CD4-positive, alpha-beta memory T cell (primary cell): Measurements from ENCODE around the gene AKT3. TPM values are rescaled to one million over a fixed set of nuclear protein-coding genes. Genes with fewer than 3 reads are reported as not detected.
A peak's percentile ranks its signal among the peaks of the same experiment; 100 is the strongest.
"Not testable (repeated sequence)": the region's sequence is repeated elsewhere in the genome, so short reads cannot be mapped to it uniquely, and the experiment has no call there.

Source experiments
- CTCF ChIA-PET: fragments of 350-600 bp; sonication (Branson Sonifier 250); formaldehyde crosslinking; loops from one replicate; lab custom pipeline; 2021; ENCODE audit warnings: inconsistent platforms; ENCODE audit not compliant: partially characterized antibody; lab: Charles Lee
- POLR2A ChIA-PET: fragments of 350-600 bp; sonication (Branson Sonifier 250); formaldehyde crosslinking; loops from one replicate; lab custom pipeline; 2021; ENCODE audit not compliant: partially characterized antibody; lab: Charles Lee
- DNase-seq, 5 donors: peaks; one replicate each; pipeline versions ENCODE4 v3.0.0 to v3.0.0-alpha.2; 2020 to 2022; ENCODE audit warnings: mixed read lengths in 1 of 5
- H3K27ac ChIP-seq: one replicate; pipeline ENCODE4 v1.7.0; 2013; ENCODE audit warnings: low read depth, low read length
- H3K27me3 ChIP-seq: 2 replicates; pipeline ENCODE4 v1.7.0; 2013; ENCODE audit warnings: mild to moderate bottlenecking, low read length, moderate library complexity; ENCODE audit not compliant: insufficient read depth
- H3K36me3 ChIP-seq: 2 replicates; pipeline ENCODE4 v1.7.0; 2013; ENCODE audit warnings: mild to moderate bottlenecking, low read length, moderate library complexity; ENCODE audit not compliant: insufficient read depth
- H3K4me1 ChIP-seq: 2 replicates; pipeline ENCODE4 v1.7.0; 2013; ENCODE audit warnings: mild to moderate bottlenecking, low read length, moderate library complexity; ENCODE audit not compliant: insufficient read depth
- H3K4me3 ChIP-seq, 2 donors: one replicate each; pipeline ENCODE4 v1.7.0; 2013; ENCODE audit warnings: low read length in 2 of 2, mild to moderate bottlenecking in 1 of 2
- H3K9me3 ChIP-seq, 2 donors: one replicate each; pipeline ENCODE4 v1.7.0; 2013; ENCODE audit warnings: low read length in 2 of 2, control low read depth in 1 of 2; ENCODE audit not compliant: control insufficient read depth in 1 of 2
- H3K27ac Mint-ChIP-seq, 7 donors: one replicate each; pipeline ENCODE4 v1.8.0; 2020 to 2021; ENCODE audit warnings: mixed read lengths in 7 of 7, mild to moderate bottlenecking in 6 of 7, inconsistent platforms in 3 of 7, moderate library complexity in 3 of 7
- H3K27me3 Mint-ChIP-seq, 2 donors: one replicate each; pipeline ENCODE4 v1.8.0; 2020 to 2021; ENCODE audit warnings: mixed read lengths in 2 of 2
- H3K36me3 Mint-ChIP-seq, 2 donors: one replicate each; pipeline ENCODE4 v1.8.0; 2020 to 2021; ENCODE audit warnings: mixed read lengths in 2 of 2, inconsistent platforms in 1 of 2, mild to moderate bottlenecking in 1 of 2
- H3K4me1 Mint-ChIP-seq, 4 donors: one replicate each; pipeline ENCODE4 v1.8.0; 2020 to 2021; ENCODE audit warnings: mixed read lengths in 4 of 4, mild to moderate bottlenecking in 1 of 4
- H3K4me3 Mint-ChIP-seq, 8 donors: one replicate each; pipeline ENCODE4 v1.8.0; 2020 to 2021; ENCODE audit warnings: mixed read lengths in 8 of 8, mild to moderate bottlenecking in 7 of 8, moderate library complexity in 6 of 8, inconsistent platforms in 3 of 8
- H3K9me3 Mint-ChIP-seq, 8 donors: one replicate each; pipeline ENCODE4 v1.8.0; 2020 to 2021; ENCODE audit warnings: mixed read lengths in 8 of 8, mild to moderate bottlenecking in 5 of 8, inconsistent platforms in 3 of 8, moderate library complexity in 1 of 8
- intact Hi-C: fragments of 100-400 bp; cut with micrococcal nuclease; formaldehyde crosslinking; loops from one replicate; pipeline ENCODE4 v1.15.1; 2023
- polyA plus RNA-seq, 2 donors: library from polyadenylated mRNA; unstranded; fragments of 300-500 nt; fragmentation: Illumina TruSeq; gene quantifications; one replicate each; pipeline ENCODE4 v1.2.3, GENCODE V29; 2021
- total RNA-seq, 2 experiments: library from RNA; stranded (reverse); gene quantifications; one replicate each; pipeline ENCODE4 v1.2.3, GENCODE V29; 2021

Gene AKT3
- total and polyA plus RNA-seq, 4 experiments from 2014 or later = 0.56 to 152 (median 77.1) TPM

- Histone ChIP-seq H3K27ac (no peak overlapping the region), H3K4me1 (no peaks in the 10 kb centered on the region), H3K36me3 (no peaks in the 10 kb centered on the region), H3K9me3 (no peaks in the 10 kb centered on the region), H3K27me3 (no peaks in the 10 kb centered on the region), H3K4me3 (no peak overlapping the region)
- ChIA-PET POLR2A (no interaction called here), CTCF (interaction anchor here (0.7 to 1.4 kb wide), 2 partner anchors 14 to 641 kb away, joined by 4 to 6 read pairs; no protein-coding TSS in a partner anchor)
- peaks cover 26 to 58% (median 42%) of the 10 kb centered on the region in 4 donors for H3K4me1 Mint-ChIP-seq
- H3K27ac Mint-ChIP-seq = no peak overlapping the region
- H3K36me3 Mint-ChIP-seq = peaks cover 3 to 18% of the 10 kb centered on the region in 2 donors
- no peaks in the 10 kb centered on the region for H3K9me3 Mint-ChIP-seq
- DNase-seq = no peak
- H3K27me3 Mint-ChIP-seq = no peaks in the 10 kb centered on the region
- H3K4me3 Mint-ChIP-seq = no peak overlapping the region
- intact Hi-C loops = no loop called here
These were observed 65.5 kb downstream of the AKT3 start for GRCh38 chr1:243784506-243784905.

GRCh38 chr1:243783714-243784113 lies 66.3 kb downstream of the AKT3 start:
- peaks cover 21 to 50% (median 44%) of the 10 kb centered on the region in 4 donors for H3K4me1 Mint-ChIP-seq
- Histone ChIP-seq H3K36me3 (no peaks in the 10 kb centered on the region), H3K4me3 (no peak overlapping the region), H3K9me3 (no peaks in the 10 kb centered on the region), H3K4me1 (no peaks in the 10 kb centered on the region), H3K27me3 (no peaks in the 10 kb centered on the region), H3K27ac (no peak overlapping the region)
- H3K36me3 Mint-ChIP-seq = peaks cover 4 to 18% of the 10 kb centered on the region in 2 donors
- ChIA-PET POLR2A (no interaction called here), CTCF (interaction anchor here (1.0 to 1.4 kb wide), 4 partner anchors 8 to 15 kb away, joined by 3 to 6 read pairs (median 4); no protein-coding TSS in a partner anchor)
- no peaks in the 10 kb centered on the region for H3K9me3 Mint-ChIP-seq
- intact Hi-C loops = no loop called here
- H3K27me3 Mint-ChIP-seq = no peaks in the 10 kb centered on the region
- H3K4me3 Mint-ChIP-seq = no peak overlapping the region
- no peak for DNase-seq
- no peak overlapping the region for H3K27ac Mint-ChIP-seq

DNA sequence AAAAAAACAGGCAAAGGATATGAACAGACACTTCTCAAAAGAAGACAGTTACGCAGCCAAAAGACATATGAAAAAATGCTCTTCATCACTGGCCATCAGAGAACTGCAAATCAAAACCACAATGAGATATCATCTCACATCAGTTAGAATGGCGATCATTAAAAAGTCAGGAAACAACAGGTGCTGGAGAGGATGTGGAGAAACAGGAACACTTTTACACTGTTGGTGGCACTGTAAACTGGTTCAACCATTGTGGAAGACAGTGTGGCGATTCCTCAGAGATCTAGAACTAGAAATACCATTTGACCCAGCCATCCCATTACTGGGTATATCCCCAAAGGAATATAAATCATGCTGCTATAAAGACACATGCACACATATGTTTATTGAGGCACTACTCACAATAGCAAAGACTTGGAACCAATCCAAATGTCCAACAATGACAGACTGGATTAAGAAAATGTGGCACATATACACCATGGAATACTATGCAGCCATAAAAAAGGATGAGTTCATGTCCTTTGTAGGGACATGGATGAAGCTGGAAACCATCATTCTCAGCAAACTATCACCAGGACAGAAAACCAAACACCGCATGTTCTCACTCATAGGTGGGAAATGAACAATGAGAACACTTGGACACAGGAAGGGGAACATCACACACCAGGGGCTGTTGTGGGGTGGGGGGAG lies 77.5 kb downstream of the AKT3 start:
- H3K9me3 ChIP-seq, H3K4me1 ChIP-seq, H3K27me3 Mint-ChIP-seq, H3K27me3 ChIP-seq, intact Hi-C loops, H3K4me3 Mint-ChIP-seq, H3K27ac ChIP-seq, H3K4me3 ChIP-seq, DNase-seq, CTCF ChIA-PET, POLR2A ChIA-PET, H3K36me3 ChIP-seq: not testable (repeated sequence)
- Mint-ChIP-seq H3K4me1 (peaks cover 20 to 58% (median 31%) of the 10 kb centered on the region in 4 donors), H3K36me3 (peaks cover 33 to 41% of the 10 kb centered on the region in 2 donors), H3K27ac (peak overlapping the region in 2 of 7 donors; percentile 19 to 75), H3K9me3 (peaks cover 3 to 24% (median 14%) of the 10 kb centered on the region in 8 donors)

GRCh38 chr1:243770860-243771259 lies 79.2 kb downstream of the AKT3 start:
- H3K4me3 ChIP-seq = no peak overlapping the region
- no peaks in the 10 kb centered on the region for H3K4me1 ChIP-seq
- no peaks in the 10 kb centered on the region for H3K36me3 ChIP-seq
- H3K4me3 Mint-ChIP-seq = peak overlapping the region in 1 of 8 donors; percentile 35
- no peaks in the 10 kb centered on the region for H3K27me3 ChIP-seq
- intact Hi-C loops = no loop called here
- H3K27me3 Mint-ChIP-seq = no peaks in the 10 kb centered on the region
- peaks cover 20 to 25% of the 10 kb centered on the region in 2 donors for H3K36me3 Mint-ChIP-seq
- peak overlapping the region in 2 of 7 donors; percentile 17 to 80 for H3K27ac Mint-ChIP-seq
- DNase-seq = no peak
- ChIA-PET CTCF (interaction anchor here (1.9 kb wide), 1 partner anchor 21 kb away, joined by 4 read pairs; no protein-coding TSS in a partner anchor), POLR2A (interaction anchor here (1.0 kb wide), 1 partner anchor 67 kb away, joined by 3 read pairs; no protein-coding TSS in a partner anchor)
- peaks cover 28 to 65% (median 41%) of the 10 kb centered on the region in 4 donors for H3K4me1 Mint-ChIP-seq
- H3K27ac ChIP-seq = no peak overlapping the region
- H3K9me3 ChIP-seq = no peaks in the 10 kb centered on the region
- peaks cover 3 to 14% (median 6%) of the 10 kb centered on the region in 8 donors for H3K9me3 Mint-ChIP-seq

DNA sequence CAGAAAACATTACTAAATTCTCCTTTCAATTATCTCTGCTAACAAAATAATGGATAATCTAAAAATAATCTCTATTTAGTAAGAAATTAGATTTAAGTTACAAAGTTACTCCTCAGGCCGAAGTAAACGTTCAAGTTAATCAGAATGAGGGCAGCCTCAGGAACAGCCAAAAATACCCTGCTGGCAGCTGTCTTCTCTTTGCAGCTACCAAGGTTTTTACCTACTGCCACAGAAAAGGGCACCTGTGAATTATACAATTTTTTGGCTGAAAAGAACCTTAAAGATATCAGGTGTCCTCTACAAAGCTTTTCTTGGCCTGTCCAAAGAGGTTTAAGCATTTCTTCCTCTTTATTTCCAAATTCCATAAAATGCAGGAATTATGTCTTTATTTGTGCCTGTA lies 84.4 kb downstream of the AKT3 start:
- H3K27me3 ChIP-seq = no peaks in the 10 kb centered on the region
- no peak for DNase-seq
- Mint-ChIP-seq H3K9me3 (no peaks in the 10 kb centered on the region), H3K4me1 (peaks cover 34 to 62% (median 49%) of the 10 kb centered on the region in 4 donors), H3K4me3 (no peak overlapping the region), H3K27me3 (no peaks in the 10 kb centered on the region), H3K27ac (peak overlapping the region in 1 of 7 donors; percentile 12), H3K36me3 (peaks cover 0 to 8% of the 10 kb centered on the region in 2 donors)
- ChIA-PET POLR2A (no interaction called here), CTCF (no interaction called here)
- H3K27ac ChIP-seq = no peak overlapping the region
- no peaks in the 10 kb centered on the region for H3K4me1 ChIP-seq
- H3K36me3 ChIP-seq = no peaks in the 10 kb centered on the region
- no peak overlapping the region for H3K4me3 ChIP-seq
- intact Hi-C loops = loop anchor here (2.0 kb wide), 1 partner anchor 17 kb away; no protein-coding TSS in a partner anchor
- H3K9me3 ChIP-seq = no peaks in the 10 kb centered on the region

DNA sequence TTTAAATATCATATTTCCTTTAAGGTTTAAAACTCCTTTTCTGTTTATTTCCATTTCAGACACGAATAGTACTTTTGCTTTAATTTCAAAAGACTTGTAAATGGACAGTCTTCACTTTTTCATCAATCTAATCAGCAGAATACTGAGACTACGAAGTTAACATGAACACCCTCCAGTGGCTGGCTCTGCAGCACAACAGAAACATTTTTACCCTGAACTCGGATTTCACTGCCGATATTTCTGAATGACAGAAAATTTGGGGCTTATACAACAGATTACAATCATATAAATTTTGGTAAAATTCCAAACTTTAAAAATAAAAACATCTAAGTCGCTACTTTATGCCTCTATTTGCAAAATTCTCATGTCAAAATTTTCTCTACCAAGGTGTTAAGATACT lies 86.2 kb downstream of the AKT3 start:
- no peak overlapping the region for H3K27ac ChIP-seq
- H3K27me3 Mint-ChIP-seq = no peaks in the 10 kb centered on the region
- H3K4me3 ChIP-seq = no peak overlapping the region
- intact Hi-C loops = no loop called here
- no peaks in the 10 kb centered on the region for H3K9me3 Mint-ChIP-seq
- no peak overlapping the region for H3K4me3 Mint-ChIP-seq
- CTCF ChIA-PET = interaction anchor here (1.4 kb wide), 1 partner anchor 15 kb away, joined by 4 read pairs; no protein-coding TSS in a partner anchor
- H3K27ac Mint-ChIP-seq = no peak overlapping the region
- peaks cover 0 to 2% of the 10 kb centered on the region in 2 donors for H3K36me3 Mint-ChIP-seq
- no peak for DNase-seq
- no peaks in the 10 kb centered on the region for H3K4me1 ChIP-seq
- H3K9me3 ChIP-seq = no peaks in the 10 kb centered on the region
- POLR2A ChIA-PET = no interaction called here
- H3K4me1 Mint-ChIP-seq = peaks cover 37 to 58% (median 46%) of the 10 kb centered on the region in 4 donors
- H3K36me3 ChIP-seq = no peaks in the 10 kb centered on the region
- H3K27me3 ChIP-seq = no peaks in the 10 kb centered on the region

GRCh38 chr1:243758647-243759046 lies 91.4 kb downstream of the AKT3 start:
- H3K36me3 Mint-ChIP-seq = peaks cover 3 to 4% of the 10 kb centered on the region in 2 donors
- no peak overlapping the region for H3K4me3 Mint-ChIP-seq
- no peak for DNase-seq
- Histone ChIP-seq H3K4me3 (no peak overlapping the region), H3K4me1 (no peaks in the 10 kb centered on the region), H3K9me3 (no peaks in the 10 kb centered on the region), H3K27me3 (no peaks in the 10 kb centered on the region), H3K27ac (no peak overlapping the region), H3K36me3 (no peaks in the 10 kb centered on the region)
- POLR2A ChIA-PET = no interaction called here
- CTCF ChIA-PET = interaction anchor here (0.8 kb wide), 1 partner anchor 10 kb away, joined by 3 read pairs; no protein-coding TSS in a partner anchor
- no peaks in the 10 kb centered on the region for H3K27me3 Mint-ChIP-seq
- peak overlapping the region in 2 of 7 donors; percentile 0 to 9 for H3K27ac Mint-ChIP-seq
- intact Hi-C loops = no loop called here
- no peaks in the 10 kb centered on the region for H3K9me3 Mint-ChIP-seq
- peaks cover 40 to 74% (median 59%) of the 10 kb centered on the region in 4 donors for H3K4me1 Mint-ChIP-seq
